HG03196 (cell line): ENCODE results near the gene SUSD6.
"Not testable (repeated sequence)": the region's sequence is repeated elsewhere in the genome, so short reads cannot be mapped to it uniquely, and the experiment has no call there.

Experiments
- ATAC-seq: cut with Tn5 transposase; IDR thresholded peaks from one replicate; pipeline ENCODE4 v1.9.1; 2021; ENCODE audit not compliant: unreplicated experiment

The SUSD6 gene

GRCh38 chr14:69647642-69648041, 36.2 kb downstream of the SUSD6 start:
- ATAC-seq, result not testable (repeated sequence)

- no peak for ATAC-seq
Measured at GRCh38 chr14:69648480-69649451, 37.4 kb downstream of the SUSD6 start.

DNA sequence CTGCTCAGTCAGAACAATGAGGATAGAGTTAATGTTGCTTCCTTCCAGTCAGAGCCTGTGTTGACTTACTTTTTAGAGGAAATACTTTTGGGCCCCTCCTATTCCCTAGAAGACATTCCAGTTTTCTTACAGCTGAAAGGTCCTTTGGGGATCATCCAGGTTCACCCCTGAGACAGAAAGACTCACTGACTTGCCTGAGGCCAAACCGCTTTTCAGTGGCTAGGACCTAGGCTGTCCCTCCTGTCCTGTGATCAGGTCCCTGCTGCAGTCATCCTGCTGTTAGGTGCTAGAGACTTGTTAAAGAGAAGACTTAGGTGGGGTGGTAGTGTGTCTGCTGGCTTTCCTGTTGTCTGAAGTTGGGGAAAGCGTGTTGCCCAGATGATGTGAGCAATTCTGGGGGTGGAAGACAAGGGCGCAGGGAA, 39.6 kb downstream of the SUSD6 start:
- ATAC-seq, result no peak

DNA sequence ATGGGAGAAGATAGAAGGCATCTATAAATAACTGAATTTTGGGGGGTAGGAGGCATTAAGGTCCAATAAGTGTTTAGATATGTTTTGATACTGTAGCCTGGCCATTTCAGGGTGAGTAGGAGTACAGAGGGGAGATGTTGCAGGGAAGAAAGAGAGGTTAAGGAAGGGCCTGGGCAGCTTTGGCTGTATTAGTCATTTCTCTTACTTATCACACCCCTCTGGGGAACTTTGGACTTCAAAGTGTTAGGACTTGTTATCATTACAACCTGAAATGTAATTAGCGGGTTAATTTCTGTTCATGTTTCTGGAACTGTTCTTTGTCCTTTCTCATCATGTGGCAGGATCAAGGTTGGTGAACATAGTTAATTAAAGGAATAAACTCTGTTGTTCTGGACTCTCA, 40.3 kb downstream of the SUSD6 start:
- ATAC-seq, result no peak

DNA sequence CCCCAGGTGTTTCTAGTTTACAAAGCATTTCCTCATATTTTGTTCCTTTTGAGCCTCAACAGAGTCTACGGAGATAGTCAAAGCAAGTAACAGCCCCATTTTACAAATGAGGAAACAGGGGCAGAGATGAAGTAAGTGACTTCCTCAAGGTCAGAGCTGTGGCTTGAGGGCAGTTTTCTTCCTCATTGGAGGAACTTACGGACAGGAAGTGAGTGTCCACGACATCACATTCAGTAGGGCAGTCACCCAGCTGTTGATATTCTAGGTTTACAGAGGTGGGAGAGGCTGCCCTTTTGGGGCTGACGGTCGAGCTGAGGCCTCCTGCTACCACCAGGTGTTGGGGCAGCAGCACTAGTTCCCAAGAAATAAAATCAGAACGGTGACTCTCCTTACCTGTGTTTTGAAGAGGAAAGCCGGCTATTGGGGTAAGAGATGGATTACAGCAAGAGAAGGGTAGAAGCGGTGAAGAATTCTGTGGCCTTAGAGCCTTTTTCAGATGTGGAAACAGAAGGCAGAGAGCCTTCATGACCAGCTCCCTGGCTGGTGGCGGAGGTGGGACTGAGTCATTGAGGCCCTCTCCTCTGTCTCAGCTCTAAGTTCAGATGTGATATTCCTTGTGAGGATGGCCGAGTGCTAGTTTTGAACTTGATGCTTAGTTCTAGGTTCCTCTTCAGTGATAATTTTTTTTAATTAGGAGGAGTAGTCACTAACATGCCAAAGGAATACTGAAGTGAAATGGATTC, 41.7 kb downstream of the SUSD6 start:
- no peak for ATAC-seq

DNA sequence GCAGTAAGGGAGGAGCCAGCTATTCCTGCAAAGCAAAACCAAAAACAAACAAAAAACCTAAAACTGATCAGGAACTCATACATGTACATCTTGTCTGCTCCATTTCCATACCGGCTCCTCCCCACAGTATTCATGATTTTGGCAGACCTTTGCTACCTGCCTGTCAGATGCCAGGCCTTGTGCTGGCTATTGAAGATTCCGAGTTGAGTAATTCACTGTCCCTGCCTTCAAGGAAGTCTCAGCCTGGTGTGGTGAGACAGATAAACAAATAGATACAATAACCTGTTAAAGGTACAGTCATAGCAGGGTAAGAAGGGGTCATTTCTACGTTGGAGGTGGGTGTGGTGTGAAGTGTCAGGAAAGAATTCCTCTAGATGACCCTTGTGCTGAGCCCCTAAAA, 42.7 kb downstream of the SUSD6 start:
- ATAC-seq, result no peak

GRCh38 chr14:69657950-69658355, 46.6 kb downstream of the SUSD6 start:
- ATAC-seq, result no peak

DNA sequence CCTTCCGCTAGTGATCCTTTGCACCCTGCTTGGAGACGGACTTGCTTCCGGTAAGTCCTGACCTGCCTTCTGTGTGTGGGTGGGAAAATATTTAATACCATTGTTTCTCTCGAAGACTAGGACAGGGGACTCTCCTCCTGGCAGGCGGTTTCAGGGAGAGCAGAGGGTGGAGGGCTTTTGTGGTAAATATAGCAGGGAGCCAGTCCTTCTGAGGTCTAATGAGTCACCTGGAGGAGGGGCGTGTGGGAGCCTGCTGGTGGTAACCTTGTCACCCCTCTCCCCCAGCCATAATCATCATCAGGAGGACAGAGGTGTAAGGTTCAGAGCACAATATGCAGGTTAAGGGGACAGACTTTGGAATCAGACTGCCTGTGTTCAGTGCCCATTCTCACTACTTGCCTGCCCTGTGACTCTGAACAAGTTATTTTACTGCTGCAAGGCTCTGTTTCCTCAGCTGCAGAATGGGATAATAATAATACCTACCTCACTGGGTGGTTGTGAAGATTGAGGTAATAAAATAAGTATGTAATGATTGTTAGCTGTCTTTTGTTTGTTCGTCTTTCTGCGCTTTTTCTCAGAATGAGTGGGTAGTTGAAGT, 47.4 kb downstream of the SUSD6 start:
- ATAC-seq, result no peak

GRCh38 chr14:69660344-69661193, 49.2 kb downstream of the SUSD6 start:
- no peak for ATAC-seq

- no peak for ATAC-seq
Measured at GRCh38 chr14:69661194-69661537, 49.8 kb downstream of the SUSD6 start.

DNA sequence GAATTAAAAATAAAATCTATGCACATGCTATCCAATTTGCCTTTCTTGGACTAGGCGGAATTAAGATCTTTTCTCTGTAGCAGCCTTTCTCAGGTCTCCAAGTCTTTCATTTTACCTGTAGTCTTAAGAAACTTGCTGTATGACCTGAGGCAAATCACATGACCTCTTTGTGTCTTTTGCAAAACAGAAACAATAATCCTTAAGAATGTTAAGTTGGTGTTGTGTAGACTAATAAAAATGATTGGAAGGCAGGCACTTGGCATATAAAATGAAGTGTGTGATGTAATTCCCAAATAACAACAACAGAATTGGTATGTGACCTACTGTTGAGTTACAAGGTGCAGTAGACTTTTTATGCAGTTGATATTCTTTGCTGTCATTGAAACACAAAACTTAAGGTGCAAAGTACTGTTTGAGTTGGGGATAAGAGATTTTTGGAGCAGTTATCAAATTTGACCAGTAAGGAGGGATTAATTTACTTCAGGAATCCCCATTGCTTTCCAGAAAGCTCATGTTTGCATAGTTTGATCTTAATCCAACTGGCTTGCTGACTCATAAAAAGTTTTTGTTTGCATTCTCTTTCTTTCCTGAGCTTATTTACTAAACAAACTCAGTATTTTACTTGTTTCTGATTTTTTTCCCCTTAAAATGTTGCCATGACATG, 51.4 kb downstream of the SUSD6 start:
- no peak for ATAC-seq

GRCh38 chr14:69663300-69663643, 51.9 kb downstream of the SUSD6 start:
- ATAC-seq, result no peak

DNA sequence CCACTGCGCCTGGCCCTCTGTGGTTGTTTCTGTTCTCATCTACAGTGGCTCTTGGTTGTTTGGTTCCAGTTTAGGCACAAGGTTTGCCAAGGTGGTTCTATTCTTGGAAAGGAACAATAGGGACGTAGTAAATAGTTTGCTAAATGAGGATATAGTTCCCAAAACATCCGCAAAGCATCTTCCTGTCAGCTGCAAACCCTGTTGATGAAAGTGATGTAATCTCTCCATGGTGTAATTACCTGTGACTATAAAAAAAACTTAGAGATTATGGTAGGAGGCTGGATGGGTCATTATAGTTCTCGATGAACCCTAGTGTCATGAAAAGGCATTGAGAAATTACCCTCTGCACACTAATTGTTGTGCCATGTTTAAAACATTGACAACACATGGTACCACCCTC, 52.9 kb downstream of the SUSD6 start:
- ATAC-seq, result no peak

GRCh38 chr14:69664865-69665526, 53.6 kb downstream of the SUSD6 start:
- ATAC-seq, result no peak

DNA sequence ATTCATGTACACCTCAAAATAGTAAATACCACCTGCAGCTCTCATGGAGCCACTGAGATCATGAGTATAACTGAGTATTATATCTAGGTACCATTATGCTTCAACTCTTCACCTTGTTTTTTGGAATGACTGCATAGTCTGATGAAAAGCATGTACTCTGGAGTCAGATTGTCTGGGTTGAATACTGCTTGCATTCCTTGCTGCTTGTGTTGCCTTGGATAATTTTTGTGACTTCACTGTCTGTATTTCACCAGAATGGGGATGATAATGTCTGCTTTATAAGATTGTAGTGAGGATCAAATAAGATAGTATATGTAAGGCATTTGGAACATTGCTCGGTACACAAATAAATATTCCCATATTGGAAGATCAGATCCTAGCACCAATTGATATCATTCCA, 54.2 kb downstream of the SUSD6 start:
- no peak for ATAC-seq

DNA sequence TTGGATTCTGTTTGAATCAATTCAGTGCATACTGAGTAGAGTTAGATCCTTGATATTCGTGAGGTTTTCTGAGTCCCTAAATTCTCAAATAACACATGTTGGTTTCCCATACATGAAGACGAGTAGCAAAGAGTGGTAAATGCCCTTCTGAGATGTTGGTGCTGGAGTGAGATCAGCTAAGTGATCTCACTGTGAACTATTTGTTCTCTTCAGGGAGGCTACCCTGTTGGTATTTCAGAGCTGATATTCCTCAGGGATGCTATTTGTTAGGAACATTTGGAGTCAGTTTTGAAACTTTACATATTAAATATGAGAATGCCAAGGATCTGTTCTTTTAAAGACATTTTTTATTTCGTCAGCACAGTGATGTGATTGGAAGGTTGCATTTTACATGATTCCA, 54.7 kb downstream of the SUSD6 start:
- ATAC-seq, result no peak

DNA sequence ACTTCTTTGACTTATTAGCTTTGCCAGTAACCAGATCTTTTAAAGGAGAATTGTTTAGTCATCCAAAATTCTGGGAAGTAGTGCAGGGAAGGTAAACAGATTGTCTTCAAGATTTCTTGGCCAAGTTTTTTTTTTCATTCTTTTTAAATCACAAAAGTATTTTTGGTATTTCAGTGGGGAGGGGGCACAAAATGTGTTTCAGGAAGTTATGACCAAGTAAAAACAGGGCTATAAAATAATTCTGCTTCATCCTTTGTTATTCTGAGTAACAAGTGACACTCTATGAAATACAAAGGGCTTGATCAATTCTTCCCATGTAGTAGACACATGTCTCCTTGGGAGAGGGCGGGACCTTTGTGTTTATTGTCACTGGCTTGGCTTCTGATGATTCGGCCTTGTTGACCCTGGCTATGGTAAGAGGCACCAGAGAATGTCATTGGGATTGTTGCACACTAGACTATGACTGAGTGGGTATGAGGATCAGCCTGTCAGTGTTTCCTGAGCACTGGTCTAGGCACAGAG, 55.4 kb downstream of the SUSD6 start:
- no peak for ATAC-seq

GRCh38 chr14:69667938-69668335, 56.5 kb downstream of the SUSD6 start:
- no peak for ATAC-seq

GRCh38 chr14:69669375-69669774, 58.0 kb downstream of the SUSD6 start:
- ATAC-seq, result no peak

GRCh38 chr14:69670093-69670492, 58.7 kb downstream of the SUSD6 start:
- ATAC-seq, result no peak
